Amygdala (tissue), 56 donors: ENCODE results near the gene CXCL14.

Source experiments
- DNase-seq, 56 donors: peaks; one replicate each; lab custom pipeline; 2025; lab: John Stamatoyannopoulos, UW

Gene CXCL14

DNA sequence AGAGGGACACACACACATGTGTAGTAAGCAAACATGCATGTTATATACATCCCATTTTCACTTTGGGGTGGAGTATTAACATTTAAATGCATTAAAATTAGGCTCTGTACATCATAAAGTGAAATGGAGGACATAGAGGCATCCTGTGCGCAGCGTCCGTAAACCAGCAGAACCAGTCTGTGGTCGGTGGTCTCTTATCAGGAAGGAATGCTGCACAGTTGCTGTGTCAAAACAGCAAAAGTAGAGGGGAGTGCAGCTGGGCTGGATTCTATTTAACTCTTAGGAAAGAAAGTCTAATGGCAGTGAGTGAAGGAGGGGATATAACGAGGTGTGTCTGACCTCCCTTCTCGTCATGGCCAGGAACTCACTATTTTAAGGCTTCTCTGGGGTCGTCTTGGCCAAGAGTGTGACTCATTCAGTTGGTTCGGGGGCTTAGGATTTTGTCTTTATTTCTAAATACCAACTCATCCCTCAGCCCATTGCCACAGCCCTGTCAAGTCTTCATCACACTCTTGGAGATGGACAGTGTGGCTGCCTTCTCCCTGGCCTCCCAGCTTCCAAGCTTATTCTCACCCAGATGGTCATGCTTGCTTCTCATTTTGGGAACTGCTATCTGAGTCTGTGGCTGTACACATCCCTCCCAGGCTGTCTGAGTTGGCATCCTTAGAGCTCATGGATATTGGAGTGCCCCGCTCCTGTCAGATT is 20.1 kb upstream of the CXCL14 start:
- DNase-seq = no peak

DNA sequence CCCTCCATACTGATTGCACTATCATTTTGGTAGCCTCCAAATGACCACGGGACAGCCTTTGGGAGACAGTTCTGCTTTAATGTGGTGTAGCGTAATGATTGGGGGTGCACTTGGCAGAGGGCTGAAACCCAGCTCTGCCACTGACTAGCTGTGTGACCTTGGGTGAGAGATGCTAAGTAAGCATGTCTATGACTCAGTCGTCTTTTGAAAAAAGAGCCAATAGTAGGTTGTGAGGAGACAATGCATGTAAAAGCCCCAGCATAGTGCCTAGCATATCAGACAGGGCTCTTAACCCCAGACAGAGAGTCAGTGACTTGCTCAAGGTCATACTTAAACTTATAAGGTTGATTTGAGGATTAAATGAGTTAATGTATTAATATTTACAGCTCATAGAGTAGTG is 18.0 kb upstream of the CXCL14 start:
- no peak for DNase-seq

DNA sequence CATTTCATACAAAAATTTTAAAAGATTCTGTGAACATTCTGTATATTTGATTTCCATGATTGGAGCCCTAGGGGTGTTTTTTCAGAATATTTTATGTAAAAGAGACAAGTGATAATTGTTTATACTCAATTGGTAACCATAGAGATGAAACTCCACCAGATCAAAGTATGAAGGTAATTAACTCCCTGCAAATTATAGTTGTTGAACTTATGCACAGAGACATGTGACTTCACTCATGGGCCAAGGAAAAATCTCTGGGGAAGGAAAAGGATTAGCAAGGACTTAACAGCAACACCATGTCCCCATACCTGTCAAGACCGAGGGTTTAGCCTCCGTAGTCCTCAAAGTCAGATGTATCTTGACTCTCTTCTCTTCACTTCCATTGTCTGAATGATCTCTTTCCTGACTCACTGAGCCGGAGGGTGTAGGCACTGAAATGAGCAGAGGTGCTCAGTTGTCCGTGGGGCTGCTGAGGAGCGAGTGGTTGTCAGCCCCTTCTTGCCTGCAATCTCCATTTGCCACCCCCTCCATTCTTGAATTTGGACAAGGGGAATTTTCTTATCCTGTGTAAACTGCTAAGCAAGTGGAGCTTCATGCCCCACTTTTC is 17.5 kb upstream of the CXCL14 start:
- DNase-seq = no peak

DNA sequence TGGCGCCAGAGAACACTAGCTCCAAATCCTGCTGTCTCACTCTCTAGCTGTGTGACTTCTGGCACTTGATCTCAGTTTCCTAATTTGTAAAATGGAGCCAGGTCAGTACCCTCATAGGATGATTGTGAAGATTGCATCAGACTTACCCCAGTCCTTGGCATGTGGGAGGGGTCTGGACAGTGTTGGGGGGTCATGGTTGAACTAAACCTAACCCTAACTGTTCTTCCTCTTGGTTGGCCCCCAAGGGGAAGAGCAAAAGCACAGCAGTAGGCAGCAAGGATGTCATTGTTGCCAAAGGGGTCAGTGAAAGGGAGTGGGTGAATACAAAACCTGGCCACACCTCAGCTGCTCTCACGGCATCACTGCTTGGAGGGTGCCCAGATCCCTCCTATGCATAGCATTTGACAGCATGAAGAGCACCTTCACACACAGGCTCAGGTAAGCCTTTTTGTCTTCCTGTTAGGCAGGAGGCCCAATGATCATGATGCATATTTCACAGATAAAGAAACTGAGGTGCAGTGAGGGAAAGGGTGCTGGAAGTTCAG is 15.7 kb upstream of the CXCL14 start:
- DNase-seq = no peak

DNA sequence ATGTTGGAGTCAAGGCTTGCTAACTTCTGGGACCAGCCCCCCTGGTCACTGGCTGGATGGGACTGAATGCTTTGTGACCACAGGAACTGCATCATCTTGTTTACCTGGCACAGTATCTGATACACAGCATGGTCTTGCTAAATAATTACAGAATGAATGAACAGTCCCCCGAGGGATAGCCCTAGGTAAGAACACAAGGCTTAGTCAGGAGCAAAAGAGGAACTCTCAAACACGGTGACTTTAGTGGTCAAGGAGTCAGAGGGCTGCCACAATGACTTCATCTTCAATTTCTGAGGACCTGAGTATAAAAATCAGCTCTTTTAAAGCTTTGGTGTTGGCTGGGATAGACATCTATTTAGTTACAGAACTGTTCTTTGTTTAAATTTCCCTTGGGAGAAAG is 15.1 kb upstream of the CXCL14 start:
- DNase-seq = no peak

DNA sequence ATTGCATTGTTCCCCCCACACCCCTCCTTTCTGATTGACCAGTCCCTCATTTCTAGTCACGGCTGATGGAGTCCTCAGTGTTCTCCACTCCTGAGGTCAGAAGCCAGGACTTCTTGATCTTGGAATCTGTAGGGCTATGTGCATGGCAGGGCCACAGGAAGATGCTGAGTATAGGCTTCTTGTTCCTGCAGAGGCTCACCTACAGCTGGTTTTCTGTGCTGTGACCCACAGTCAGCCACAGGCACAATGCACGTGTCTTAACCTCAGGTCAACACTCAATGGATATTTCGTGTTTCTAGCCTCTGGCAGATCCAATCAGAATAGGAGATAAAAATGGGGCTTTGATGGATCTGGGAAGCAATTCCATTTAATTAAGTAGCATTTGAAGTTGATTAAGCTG is 14.3 kb upstream of the CXCL14 start:
- DNase-seq = no peak

DNA sequence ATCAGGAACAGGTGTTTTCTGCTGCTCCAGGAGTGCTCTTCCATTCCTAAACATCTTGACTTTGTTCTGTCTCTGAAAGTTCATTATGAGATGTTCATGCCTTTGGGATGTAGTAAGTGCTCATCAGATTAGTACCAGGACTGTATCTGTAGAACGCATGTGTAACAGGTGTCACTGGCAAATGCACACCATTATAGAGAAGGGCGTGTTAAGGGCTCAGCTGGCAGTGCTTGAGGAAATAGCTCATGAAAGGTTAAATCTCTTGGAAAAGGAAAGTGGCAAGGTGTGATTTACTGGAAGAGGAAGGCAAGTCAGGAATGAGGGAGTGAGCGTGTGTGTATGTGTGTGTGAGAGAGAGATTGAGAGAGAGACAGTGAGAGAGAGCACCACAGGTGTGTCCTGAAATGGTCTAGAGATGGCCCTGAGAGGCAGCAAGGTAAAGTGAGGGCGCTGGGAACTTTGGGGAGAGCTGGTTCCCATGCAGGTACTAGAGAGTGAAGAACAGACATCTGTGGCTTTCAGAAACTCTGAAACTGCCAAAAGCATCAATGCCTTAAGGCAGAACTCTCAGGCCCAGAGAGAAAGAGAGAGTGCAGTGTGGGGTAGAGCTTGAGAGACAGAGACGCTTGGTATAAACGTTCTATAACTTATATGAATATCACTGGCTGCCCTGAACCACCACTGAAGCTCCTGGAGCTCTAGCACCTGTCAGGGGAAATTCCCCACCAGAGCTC is 13.7 kb upstream of the CXCL14 start:
- no peak for DNase-seq

DNA sequence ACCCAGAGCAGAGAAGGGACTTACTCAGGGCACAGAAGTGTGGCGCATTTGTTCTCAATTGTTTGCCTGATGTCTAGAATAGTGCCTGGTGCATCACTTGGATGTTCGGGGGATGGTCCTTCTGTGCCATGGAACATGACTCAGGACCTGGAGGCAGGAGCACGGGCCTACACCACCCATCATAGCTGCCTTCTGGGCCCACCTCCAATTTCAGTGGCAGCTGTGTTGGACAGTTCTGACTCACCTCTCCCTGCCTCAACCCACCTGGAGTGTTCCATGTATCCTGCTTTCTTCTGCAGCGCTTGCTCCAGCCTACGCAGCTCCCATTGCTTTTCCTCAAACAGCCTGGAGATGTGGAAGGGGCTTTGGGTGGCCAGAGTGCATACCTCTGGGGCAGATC is 12.5 kb upstream of the CXCL14 start:
- DNase-seq = peak in 3 of 56 donors; percentile 10 to 32 (median 12)

DNA sequence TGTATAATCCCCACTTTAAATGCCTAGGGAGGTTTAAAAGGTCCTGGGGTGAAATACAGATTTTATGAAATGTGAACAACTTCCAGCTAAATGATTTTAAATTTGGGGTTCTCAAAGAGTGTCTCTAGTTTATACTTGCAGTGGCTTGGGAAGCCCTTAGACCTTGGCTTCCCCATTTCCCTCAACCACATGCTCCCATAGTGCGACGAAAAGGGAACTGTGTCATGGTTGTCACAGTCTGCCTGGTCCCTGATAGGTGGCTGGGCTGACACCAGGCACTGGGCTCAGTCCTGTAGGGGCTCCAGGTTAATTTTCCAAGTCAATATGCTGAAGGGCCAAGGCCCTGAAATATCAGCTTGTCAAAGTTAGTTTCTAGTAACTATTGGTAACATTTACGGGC is 10.4 kb upstream of the CXCL14 start:
- no peak for DNase-seq

DNA sequence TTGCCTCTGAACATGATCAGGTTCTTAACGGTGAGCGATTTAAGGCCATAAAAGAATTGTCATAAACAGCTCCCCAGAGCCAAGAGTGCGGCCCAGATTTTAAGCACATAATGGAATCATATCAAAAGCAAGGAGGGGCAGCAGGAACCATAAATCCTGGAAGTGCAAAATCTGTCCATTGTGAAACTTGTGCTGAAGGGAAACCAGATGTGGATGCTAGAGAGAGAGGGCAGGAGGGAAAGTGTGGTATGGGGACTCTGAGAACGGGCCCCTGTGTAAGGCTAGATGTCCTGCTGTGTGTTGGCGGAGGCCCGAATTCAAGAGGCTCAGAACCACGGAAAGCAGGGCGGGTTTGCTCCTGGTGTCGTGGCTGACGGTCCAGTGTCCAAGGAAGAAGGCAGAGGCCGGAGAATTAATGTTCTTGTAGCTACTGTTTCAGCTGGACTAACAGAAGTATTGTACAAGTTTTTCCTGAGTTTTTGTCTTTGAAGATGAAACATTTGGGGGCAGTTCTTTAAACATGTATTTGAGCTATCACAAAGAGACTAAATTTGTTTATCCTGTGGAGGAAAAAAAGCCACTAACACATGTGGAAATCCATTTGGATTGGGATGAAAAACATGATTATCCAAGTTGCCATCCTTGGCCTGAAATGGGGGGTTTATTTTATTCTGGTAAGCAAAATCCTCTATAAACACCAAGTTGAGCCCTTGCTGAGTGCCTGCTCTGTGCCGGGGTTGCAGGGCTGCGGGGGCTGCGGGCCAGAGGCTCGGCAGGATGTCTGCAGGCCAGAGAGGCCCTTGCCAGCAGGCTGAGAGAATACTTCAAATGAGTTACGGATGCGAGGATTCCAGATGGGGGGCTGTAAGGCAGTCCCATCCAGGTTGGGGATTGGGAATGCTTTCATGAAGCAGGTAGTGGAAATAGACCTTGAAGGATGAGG is 9.2 kb upstream of the CXCL14 start:
- no peak for DNase-seq

DNA sequence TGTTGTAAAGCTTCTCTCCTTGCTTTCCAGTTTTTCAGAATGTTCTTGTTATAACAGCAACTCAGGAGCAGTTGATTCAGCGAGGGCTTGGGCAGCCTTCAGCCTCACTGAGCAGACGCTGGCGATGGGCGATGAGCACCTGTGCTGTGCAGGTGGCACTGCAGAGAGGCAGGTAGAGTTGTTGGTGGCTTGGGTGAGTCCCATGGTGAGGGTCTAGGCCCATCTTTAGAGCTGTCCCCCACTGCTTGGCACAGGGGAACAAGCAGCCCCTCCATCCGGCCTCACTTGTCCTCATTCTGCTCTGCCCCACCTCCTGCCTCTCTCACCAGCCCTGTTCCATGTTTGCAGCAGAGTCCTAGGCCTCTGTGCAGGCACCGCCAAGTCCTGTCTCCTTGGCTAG is 6.1 kb upstream of the CXCL14 start:
- no peak for DNase-seq

DNA sequence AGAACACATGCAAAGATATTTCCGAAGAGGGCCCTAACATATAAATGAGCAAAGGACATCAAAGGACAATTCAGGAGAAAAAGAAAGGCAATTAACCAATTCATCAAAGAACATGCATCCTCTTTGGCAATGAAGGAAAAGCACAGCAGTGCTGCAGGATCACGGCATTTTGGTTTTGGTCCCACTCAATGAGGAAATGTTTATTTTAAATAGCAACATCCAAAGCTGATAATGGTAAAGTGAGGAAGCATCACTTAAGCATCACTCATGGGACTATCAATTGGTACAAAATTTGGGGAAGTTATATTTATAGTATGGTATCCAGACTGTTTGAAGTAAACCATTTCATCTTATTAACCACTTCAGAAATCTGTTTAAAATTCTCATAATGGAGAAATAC is 5.5 kb upstream of the CXCL14 start:
- no peak for DNase-seq

DNA sequence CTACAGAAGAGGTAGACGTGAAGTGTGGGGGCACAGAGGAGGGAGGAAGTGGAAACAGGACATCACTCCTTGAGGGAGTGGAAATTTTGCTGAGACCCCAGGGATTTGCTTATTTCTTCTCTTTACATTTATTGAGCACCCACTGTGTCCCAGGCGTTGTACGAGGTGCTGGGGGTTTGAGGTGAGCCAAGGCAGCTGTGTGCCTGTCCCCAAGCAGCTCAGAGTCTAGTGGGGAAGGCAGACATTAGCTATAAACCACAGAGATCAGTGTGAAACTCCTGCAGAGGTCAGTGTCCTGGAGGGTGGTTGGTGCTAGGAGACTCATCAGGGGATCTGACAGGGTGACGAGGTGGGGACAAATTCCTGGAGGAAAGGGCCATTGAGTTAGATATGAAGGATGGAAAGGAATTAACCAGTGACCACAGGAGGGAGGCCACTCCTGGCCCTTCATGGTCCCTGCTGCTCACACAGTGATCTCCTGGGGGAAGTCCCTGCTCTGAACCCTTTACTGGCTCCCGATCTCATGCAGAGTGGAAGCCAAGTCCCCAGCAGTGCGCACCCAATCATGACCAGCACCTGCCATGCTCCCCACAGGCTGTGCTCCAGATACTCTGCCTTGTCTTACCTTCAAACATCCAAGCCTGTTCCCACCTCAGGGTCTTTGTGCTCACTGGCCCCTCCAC is 3.4 kb upstream of the CXCL14 start:
- DNase-seq = no peak

DNA sequence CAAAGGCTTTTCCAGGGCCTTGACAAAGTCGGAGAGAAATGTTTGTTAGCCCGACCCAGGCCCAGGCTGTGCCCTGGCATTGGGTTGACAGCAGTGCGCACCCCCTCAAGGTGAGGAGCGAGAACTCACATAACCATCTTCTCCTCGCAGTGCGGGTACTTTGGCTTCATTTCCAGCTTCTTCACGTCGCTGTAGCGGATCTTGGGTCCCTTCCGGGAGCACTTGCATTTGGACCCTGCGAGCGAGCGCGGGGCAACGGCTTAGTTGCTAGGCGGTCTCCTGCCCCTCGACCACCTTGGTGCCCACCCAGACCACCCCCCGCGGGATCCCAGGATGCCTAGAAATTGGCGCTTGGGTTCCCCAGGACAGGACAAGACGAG is 496 bp downstream of the CXCL14 start:
- DNase-seq = no peak

DNA sequence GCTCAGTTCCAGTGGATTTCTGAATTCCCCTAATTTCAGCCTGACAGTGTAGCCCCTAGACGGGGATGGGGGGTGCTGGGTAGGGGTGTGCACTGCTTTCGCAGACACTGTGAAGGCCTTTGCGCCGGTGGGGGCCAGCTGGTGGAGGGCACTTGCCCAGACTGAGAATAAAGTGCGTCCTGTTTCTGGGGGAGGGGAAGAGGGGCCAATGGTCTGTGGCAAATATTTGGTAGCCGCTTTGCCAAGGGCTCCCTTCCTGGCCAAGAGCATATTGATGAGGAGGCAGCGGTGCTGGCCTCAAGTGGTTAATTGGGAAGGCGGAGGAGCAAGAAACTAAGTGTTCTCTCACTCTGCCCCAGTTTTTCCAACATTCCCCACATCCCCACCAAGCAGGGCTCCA is 1.4 kb downstream of the CXCL14 start:
- peak in 10 of 56 donors; percentile 11 to 46 (median 36) for DNase-seq

DNA sequence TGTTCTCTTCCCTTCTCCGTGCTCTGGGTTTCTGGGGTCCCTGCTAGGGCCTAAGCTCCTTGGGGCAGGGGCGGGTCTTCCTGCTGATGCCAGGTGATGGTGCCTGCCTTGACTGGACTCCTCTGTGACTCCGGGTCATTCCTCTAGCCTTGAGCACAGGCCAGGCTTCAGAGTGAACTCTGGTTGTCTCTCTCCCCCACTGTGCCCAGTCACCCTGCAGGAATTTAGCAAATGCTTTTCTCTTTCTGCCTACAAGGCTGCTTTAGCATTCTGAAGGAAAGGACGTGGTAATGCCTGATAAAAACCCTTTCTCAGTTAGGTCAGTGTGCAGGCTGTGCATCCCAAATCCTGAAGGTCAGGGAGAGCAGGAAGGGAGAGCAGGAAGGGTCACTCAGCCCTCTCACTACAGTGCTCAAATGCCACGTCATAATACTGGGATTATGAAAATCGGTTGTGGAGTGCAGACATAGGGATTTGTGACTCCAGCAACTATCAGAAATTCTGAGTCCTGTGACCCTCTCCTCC is 2.7 kb downstream of the CXCL14 start:
- no peak for DNase-seq

DNA sequence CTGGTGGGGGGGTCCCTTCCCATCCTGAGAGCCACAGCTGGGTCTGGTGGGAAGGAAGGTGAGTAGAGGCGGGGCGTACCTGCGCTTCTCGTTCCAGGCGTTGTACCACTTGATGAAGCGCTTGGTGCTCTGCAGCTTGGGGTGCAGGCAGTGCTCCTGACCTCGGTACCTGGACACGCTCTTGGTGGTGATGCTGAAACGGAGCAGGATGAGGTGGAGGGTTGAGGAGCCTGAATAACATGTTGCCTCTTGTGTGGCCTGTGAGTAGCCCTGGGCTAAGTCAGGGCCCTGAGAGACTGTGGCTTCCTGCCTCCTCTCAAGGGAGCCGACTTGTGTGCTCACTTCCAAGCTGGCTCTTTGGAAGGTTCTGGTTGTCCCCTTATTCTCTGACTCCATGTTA is 4.3 kb downstream of the CXCL14 start:
- no peak for DNase-seq

DNA sequence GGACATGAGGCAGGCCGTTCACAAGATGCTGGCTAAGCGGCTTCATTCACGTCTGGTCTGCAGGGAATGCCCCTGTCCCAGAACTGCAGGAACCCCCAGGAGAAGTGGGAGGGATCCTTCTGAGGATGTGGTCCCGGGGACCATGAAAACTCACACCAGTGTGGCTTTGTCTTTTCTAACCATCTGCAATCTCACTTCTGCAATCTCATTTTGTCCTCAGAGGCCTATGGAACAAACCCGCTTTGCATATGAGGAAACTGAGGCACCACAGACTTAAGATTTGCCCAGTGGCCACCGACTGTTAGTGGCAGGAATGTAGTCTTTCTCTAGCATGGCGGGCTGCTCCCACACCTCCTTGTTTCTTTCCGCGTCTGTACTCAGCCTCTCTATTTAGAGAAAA is 6.9 kb downstream of the CXCL14 start:
- DNase-seq = no peak

DNA sequence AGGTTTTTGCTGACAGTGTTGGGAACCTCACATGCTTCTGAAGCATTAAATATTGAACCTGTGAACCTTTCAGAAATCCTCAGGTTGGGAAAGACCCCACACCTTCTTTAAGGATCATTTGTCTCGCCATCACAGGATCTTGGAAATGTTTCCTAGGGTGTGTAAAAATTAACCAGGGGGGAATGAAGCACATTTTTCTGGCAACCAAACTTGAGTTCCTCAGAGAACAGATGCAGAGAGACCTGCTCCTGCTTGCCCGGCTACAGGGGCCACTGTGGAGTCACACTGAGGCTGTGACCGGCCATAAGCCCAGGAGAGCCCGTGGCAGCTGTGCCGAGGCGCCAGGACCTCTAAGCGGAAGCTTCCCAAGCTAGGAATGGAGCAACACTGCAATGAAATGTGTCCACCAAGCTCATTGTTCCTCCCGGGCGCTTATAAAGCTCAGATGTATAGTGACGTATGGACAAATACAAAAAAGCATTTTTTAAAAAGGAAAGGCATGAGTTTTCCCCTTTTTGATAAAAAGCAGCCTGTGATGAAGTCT is 7.7 kb downstream of the CXCL14 start:
- no peak for DNase-seq

DNA sequence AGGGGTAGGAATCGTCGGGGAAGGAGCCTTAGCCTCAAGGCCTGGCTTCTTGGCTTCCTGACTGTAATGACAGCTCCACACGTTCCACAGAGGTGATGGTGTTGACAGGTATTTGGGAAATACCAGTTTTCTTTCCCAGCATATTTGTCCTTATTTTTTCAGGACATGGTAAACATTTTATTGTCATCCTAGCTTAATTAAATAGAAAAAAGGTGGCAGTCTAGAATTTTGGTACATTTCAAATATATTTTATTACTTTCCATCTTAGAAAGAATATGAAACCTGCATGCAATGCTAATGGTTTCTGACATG is 8.4 kb downstream of the CXCL14 start:
- DNase-seq = no peak
